DOHH2 (cell line): ENCODE results near the gene LHFPL4.

Experiments
- CTCF ChIP-seq: fragments of 200-600 bp; sonication (generic); IDR thresholded peaks from one replicate; pipeline ENCODE4 v1.5.1; 2014; ENCODE audit warnings: antibody characterized with exemption, mild to moderate bottlenecking, low read depth, low read length; ENCODE audit not compliant: poor library complexity, severe bottlenecking
- EZH2phosphoT487 ChIP-seq: fragments of 200-600 bp; sonication (generic); IDR thresholded peaks from 2 replicates; pipeline ENCODE4 v1.6.1; 2017; ENCODE audit warnings: borderline replicate concordance, mild to moderate bottlenecking, antibody characterized with exemption, low read length, moderate library complexity, mixed read lengths

GRCh38 chr3:9550999-9551398 lies 2.6 kb downstream of the LHFPL4 start:
- no peak for TF ChIP-seq CTCF
- TF ChIP-seq EZH2phosphoT487, result no peak
